Measurements from ENCODE around the gene CABP4.
A peak's percentile ranks its signal among the peaks of the same experiment; 100 is the strongest.

The CABP4 gene

GRCh38 chr11:67499808-67500483 lies 44.8 kb downstream of the CABP4 start:
- DNase-seq: no peak

- no peak for DNase-seq
Measured at GRCh38 chr11:67500484-67500821, 45.3 kb downstream of the CABP4 start.

- no peak for DNase-seq
Measured at GRCh38 chr11:67500831-67501715, 45.9 kb downstream of the CABP4 start.

GRCh38 chr11:67501854-67502253 lies 46.7 kb downstream of the CABP4 start:
- DNase-seq: no peak

GRCh38 chr11:67502328-67502979 lies 47.3 kb downstream of the CABP4 start:
- DNase-seq: no peak

GRCh38 chr11:67503119-67504004 lies 48.2 kb downstream of the CABP4 start:
- DNase-seq: no peak

- no peak for DNase-seq
Measured at GRCh38 chr11:67504005-67504949, 49.1 kb downstream of the CABP4 start.

- DNase-seq: no peak
Measured at GRCh38 chr11:67504950-67505581, 49.9 kb downstream of the CABP4 start, which contains the start of gene PITPNM1. Gene PITPNM1, minus strand, starts transcription at chr11:67505363. Its CDS starts 1,183 bp downstream, at chr11:67504180.

GRCh38 chr11:67505605-67506396 lies 50.6 kb downstream of the CABP4 start:
- DNase-seq: peak; percentile 84

- no peak for DNase-seq
Measured at GRCh38 chr11:67506426-67507051, 51.4 kb downstream of the CABP4 start.

GRCh38 chr11:67507242-67507863 lies 52.2 kb downstream of the CABP4 start:
- no peak for DNase-seq

- peak; percentile 91 for DNase-seq
Measured at GRCh38 chr11:67507864-67508485, 52.8 kb downstream of the CABP4 start, which contains the start of gene CDK2AP2. Gene CDK2AP2, minus strand, starts transcription at chr11:67508162. Its CDS starts 80 bp downstream, at chr11:67508082.

- peak; percentile 87 for DNase-seq
Measured at GRCh38 chr11:67508486-67509121, 53.5 kb downstream of the CABP4 start.

GRCh38 chr11:67510023-67510345 lies 54.8 kb downstream of the CABP4 start:
- no peak for DNase-seq

Measured in GOT3 (cell line).